CD4-positive, alpha-beta T cell treated with Interleukin-6 at 100 ng/mL for 8 hours (primary cell): ENCODE measurements around the gene TAL1.
A peak's percentile ranks its signal among the peaks of the same experiment; 100 is the strongest.
"Not testable (repeated sequence)": the region's sequence is repeated elsewhere in the genome, so short reads cannot be mapped to it uniquely, and the experiment has no call there.

Source experiments
- DNase-seq: peaks from one replicate; pipeline ENCODE4 v3.0.0-alpha.2; 2020; ENCODE audit warnings: mixed read lengths, low spot score

The TAL1 gene

DNA sequence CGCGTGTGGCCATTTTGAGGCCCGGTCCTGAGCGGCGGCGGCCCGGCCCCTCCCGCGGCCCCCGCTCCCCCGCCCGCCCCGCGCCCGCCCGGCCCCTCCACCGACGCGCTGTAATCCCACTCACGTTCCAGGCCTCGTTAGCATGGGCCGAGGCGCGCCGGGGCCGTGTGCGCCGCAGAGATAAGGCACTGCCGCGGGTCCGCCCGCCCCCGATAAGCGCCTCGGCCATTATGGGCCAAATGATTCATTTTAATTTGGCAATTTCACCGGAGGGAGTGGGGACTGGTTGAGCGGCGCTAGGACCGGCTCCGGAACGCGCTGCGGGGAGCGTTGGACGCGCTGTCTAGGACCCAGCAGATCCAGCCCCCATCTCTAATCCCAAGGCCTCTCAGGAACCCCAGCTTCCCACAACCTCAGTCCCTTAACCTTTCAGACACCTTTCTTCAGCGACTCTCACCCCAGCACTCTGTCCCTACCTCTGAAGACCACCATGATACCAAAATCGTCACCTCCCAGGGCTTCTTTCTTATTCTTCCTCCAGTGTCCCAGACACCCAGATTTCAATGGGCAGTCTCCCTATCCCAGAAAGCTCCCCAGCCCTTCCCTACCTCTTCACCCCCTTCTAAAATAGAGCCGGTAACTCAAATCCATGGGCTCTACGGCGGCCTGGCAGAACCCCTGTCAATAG, at the start of gene TAL1:
TAL1 (minus strand) TSS at position 39 of the 688 bp plus-strand sequence. CDS start 6,337 bp downstream, outside the sequence.
- DNase-seq, result no peak

DNA sequence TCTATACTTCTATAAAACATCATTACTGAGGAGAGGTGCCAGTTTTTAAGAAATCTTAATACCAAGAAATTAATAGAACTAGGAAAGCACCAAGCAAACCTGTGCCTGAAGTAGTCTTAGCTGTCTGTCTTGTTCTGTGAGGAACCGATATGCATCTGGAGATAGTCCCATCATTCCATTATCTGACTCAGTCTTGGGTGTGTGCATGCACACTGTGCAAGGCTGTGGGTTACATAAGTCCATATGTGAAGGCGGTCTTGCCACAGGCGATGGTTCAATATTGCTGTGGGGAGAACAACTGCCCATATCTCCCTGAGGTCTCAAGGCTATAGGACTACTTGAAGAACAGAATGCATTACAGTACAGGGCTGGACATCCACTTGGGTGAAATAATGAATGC, 48.1 kb upstream of the TAL1 start:
- no peak for DNase-seq

DNA sequence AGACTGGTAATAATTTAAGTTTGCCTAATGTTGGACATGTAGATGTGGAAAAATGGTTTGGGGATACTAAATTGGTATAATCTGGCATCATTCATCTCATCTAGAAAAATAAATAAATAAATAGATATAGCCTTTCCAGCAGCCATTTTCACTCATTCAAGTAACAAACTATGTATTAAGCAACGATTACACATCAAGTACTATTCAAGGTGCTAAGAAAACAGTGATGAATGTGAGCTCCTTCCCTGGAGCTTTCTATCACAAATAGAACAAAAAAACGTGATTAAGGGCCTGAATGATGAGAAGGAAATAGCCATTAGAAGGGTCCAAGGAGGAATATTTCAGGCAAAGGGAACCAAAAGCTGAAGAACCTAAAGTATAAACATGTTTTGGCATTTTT, 44.8 kb upstream of the TAL1 start:
- no peak for DNase-seq

GRCh38 chr1:47275811-47276210, 43.8 kb upstream of the TAL1 start:
- DNase-seq, result not testable (repeated sequence)

- DNase-seq, result not testable (repeated sequence)
Observed at GRCh38 chr1:47265529-47265928, 33.5 kb upstream of the TAL1 start.

- DNase-seq, result peak; percentile 31
Observed at GRCh38 chr1:47262787-47263413, 30.9 kb upstream of the TAL1 start.

DNA sequence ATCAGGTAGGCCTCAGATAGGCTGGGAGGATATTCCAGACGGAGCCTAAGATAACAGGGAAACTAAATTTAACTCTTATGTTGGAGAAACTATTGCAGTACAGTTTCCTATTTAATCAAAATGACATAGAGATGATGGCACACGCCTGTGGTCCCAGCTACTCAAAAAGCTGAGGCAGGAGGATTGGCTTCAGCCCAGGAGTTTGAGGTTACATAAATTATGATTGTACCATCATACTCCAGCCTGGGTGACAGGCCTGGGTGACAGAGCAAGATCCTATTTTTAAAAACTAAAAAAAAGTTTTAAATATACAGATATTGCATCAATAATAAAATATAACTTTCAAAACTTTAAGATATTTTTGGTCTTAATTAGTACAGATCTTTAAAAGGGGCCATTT, 25.2 kb upstream of the TAL1 start:
- no peak for DNase-seq

DNA sequence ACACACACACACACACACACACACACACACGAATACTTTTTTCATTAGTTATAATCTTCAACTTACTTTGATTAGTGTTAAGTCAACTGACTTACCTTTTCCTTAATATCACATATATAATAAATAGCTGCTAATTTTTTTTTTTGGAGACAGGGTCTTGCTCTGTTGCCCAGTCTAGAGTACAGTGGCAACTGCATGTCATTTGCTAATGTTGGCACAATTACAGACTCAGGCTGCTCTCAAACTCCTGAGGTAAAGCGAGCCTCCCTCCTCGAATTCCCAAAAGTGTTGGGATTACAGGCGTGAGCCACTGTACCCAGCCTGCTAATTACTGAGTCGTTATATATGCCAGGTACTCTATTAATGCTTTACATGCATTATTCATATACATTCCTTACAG, 20.8 kb upstream of the TAL1 start:
- no peak for DNase-seq

GRCh38 chr1:47252369-47252768, 20.3 kb upstream of the TAL1 start:
- DNase-seq, result no peak

- no peak for DNase-seq
Observed at GRCh38 chr1:47249755-47250154, 17.7 kb upstream of the TAL1 start.

DNA sequence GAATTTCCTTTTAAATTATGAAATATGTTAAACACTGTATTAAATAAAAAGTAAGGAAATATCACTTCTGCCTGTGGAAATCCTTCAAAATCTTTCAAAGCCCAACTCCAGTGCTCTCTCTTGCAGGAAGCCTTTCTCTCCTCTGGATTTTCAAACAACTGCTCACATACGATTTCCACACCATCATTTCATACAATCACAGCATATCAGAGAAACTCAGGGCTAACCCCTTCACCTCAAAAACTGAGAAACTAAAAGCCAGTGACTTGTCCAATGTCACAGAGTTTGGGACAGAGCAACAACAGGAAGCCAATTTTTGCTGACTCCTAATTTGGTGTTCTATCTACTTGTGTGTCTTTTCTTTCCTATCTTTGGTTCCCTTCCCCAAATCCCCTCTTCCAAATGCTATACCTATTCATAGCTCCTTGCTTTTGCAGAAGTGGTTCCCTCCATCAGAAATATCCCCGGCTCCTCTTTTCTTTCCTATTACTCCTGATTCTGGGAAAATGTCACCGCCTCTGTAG, 12.4 kb upstream of the TAL1 start:
- DNase-seq, result no peak

GRCh38 chr1:47243910-47244309, 11.9 kb upstream of the TAL1 start:
- no peak for DNase-seq

DNA sequence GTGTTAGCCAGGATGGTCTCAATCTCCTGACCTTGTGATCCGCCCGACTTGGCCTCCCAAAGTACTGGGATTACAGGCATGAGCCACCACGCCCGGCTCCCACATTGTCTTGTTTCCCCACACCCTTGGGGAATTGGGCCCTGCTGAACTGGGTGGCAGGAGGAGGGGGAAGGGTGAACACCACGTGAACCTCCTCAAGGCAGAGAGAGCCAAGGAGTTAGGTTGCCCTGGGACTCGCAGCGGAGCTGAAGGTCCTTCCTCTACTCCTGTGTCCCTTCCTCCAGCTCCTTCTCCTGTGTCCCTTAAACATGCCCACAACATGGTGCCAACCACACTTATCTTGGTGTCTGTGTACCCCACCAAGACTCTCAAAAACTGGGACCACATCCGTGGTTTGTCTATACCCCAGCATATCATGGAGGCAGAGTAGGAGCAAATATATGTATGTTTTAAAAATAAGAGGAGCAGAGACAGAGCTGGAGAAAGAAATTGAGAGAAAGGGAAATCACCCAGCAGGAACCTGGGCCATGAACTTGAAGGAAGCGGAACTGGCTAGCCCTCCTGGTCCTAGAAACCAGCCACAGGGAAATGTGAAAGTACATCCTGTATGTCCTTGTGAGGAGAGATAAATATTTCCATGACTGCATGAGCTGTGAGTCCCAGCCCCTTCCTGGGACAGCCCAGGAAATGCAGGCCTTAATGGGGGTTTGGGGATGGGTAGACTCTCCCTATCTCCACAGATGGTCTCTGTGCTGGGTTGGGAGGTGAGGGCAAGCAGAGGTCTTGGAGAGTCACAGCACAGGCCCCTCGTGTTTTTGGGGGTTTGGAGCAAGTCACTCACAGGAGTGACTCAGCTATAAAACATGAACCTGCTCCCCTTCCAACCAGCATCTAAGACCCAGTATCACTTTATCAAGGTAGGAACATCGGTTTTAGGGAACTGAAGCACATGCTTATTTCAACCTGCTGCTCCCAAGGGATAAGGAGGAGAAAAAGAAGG, 9.4 kb upstream of the TAL1 start:
- DNase-seq, result no peak

GRCh38 chr1:47238935-47239592, 7.0 kb upstream of the TAL1 start:
- DNase-seq, result no peak

DNA sequence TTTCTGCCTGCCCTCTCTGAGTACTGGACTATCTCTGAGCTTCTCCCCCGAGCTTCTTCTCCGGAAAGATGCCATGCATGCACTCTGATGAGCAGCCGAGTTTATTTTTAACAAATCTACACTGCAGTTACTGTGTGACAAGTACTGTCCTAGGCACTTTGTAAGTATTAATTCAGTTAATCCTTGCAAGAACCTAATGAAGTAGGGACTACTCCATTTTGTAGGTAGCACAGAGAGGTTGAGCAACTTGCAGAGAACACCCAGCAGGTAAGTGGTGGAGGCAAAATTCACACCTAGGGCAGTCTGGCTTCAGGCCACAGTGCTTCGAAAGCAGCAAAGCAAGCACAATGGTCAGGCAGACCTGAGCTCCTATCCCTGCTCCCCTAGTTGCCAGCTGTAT, 3.8 kb upstream of the TAL1 start:
- no peak for DNase-seq

- no peak for DNase-seq
Observed at GRCh38 chr1:47235241-47235681, 3.2 kb upstream of the TAL1 start.

GRCh38 chr1:47233186-47233585, 1.2 kb upstream of the TAL1 start:
- DNase-seq, result no peak

DNA sequence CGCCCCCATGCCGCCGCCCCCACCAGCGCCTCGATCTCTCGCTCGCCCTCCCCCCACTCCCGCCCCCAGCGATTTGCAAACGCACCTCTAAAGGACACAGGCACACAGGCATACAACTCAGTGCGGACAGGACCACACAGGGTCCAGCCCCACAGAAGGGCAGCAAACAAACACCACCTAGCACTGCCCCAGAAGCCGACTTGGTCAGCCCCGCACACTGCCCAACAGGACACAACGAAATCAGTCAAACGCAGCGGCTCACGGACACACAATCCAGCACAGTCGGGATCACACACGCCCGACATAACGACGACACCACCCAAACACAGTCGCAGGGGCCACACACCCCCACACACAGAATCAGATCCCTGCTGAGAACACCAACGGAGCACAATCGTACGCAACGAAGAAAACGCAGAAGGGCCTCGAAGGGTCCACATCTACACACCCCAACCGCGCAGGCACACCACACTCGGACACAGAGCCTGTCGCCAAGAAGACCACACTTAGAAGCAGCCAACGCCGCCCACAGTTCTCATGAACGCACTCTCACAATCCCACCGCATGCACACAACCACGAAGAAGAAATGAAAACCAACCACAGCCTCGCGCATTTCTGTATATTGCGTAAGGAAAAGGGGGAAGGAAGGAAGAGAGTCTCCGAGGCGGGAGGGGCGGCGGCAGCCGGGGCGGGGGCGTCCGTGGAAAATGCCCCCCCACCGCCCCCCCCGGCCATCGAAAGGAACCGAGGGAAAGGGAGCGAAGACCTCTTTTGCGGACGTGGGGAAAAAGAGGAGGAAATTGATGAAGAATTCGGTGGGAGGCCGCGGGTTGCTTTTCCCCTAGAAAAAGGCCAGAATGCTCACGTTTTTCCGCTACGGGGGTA, 481 bp downstream of the TAL1 start:
- DNase-seq, result no peak

- no peak for DNase-seq
Observed at GRCh38 chr1:47230692-47231300, 1.2 kb downstream of the TAL1 start.
